IMR-90 (cell line): ENCODE results near the gene RB1.

ENCODE experiments used
- BHLHE40 ChIP-seq: fragments of 150-350 bp; IDR thresholded peaks from 2 replicates; pipeline ENCODE4 v1.6.1; 2016; ENCODE audit warnings: mild to moderate bottlenecking, low read depth, low read length
- CEBPB ChIP-seq: IDR thresholded peaks from 2 replicates; pipeline ENCODE4 v1.6.1; 2012; ENCODE audit warnings: low read depth, low read length, improper control_type of control experiment
- MAZ ChIP-seq: IDR thresholded peaks from 2 replicates; pipeline ENCODE4 v1.6.1; 2012; ENCODE audit warnings: low read depth, mild to moderate bottlenecking, low read length, improper control_type of control experiment, moderate library complexity, borderline replicate concordance
- NFE2L2 ChIP-seq: fragments of 150-350 bp; IDR thresholded peaks from 2 replicates; pipeline ENCODE4 v1.6.1; 2016; ENCODE audit warnings: low read depth, mild to moderate bottlenecking, low read length
- POLR2A ChIP-seq: IDR thresholded peaks from 2 replicates; pipeline ENCODE4 v1.6.1; 2012; ENCODE audit warnings: mild to moderate bottlenecking, low read depth, low read length
- RAD21 ChIP-seq: IDR thresholded peaks from 2 replicates; pipeline ENCODE4 v1.6.1; 2012; ENCODE audit warnings: low read length, improper control_type of control experiment
- RCOR1 ChIP-seq: IDR thresholded peaks from 2 replicates; pipeline ENCODE4 v1.6.1; 2012; ENCODE audit warnings: mild to moderate bottlenecking, low read length, improper control_type of control experiment; ENCODE audit not compliant: insufficient replicate concordance
- TF ChIP-seq, protein P1 (sequence below): conservative IDR thresholded peaks from 2 replicates; pipeline ENCODE4 v1.5.1; 2012; ENCODE audit warnings: mild to moderate bottlenecking, low read depth, low read length, improper control_type of control experiment
- TF ChIP-seq, protein P2 (sequence below): fragments of 150-350 bp; IDR thresholded peaks from 2 replicates; pipeline ENCODE4 v1.6.1; 2017; ENCODE audit warnings: mild to moderate bottlenecking, antibody characterized with exemption, low read length, low read depth

DNA sequence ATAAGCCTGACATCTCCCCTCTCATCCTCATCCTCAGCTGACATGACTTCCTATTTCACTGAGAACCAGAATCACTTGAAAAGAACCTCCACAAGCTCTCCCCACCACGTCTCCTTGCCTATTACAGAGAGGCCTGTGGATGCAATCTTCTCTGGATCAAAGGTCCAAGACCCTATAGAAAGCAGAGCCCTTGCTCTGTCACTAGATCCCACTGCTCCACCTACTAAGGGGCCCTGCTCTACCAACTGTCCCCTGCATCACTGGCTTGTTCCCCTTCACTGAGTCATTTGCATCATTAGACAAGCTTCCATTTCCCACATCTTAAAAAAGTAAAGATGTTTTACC lies 188.5 kb downstream of the RB1 start:
- TF ChIP-seq RCOR1 (no peak), POLR2A (no peak), BHLHE40 (no peak), NFE2L2 (no peak), MAZ (no peak), CEBPB (no peak), RAD21 (no peak)
- TF ChIP-seq, protein P1, sequence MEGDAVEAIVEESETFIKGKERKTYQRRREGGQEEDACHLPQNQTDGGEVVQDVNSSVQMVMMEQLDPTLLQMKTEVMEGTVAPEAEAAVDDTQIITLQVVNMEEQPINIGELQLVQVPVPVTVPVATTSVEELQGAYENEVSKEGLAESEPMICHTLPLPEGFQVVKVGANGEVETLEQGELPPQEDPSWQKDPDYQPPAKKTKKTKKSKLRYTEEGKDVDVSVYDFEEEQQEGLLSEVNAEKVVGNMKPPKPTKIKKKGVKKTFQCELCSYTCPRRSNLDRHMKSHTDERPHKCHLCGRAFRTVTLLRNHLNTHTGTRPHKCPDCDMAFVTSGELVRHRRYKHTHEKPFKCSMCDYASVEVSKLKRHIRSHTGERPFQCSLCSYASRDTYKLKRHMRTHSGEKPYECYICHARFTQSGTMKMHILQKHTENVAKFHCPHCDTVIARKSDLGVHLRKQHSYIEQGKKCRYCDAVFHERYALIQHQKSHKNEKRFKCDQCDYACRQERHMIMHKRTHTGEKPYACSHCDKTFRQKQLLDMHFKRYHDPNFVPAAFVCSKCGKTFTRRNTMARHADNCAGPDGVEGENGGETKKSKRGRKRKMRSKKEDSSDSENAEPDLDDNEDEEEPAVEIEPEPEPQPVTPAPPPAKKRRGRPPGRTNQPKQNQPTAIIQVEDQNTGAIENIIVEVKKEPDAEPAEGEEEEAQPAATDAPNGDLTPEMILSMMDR, result no peak
- TF ChIP-seq, protein P2, sequence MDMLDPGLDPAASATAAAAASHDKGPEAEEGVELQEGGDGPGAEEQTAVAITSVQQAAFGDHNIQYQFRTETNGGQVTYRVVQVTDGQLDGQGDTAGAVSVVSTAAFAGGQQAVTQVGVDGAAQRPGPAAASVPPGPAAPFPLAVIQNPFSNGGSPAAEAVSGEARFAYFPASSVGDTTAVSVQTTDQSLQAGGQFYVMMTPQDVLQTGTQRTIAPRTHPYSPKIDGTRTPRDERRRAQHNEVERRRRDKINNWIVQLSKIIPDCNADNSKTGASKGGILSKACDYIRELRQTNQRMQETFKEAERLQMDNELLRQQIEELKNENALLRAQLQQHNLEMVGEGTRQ, result no peak
